HG02981 (cell line): Measurements from ENCODE around the gene ANKRD36B.
"Not testable (repeated sequence)": the region's sequence is repeated elsewhere in the genome, so short reads cannot be mapped to it uniquely, and the experiment has no call there.

ENCODE experiments used
- ATAC-seq: cut with Tn5 transposase; IDR thresholded peaks from one replicate; pipeline ENCODE4 v1.9.1; 2021; ENCODE audit warnings: mild to moderate bottlenecking, moderate library complexity; ENCODE audit not compliant: unreplicated experiment

ANKRD36B gene

GRCh38 chr2:97550498-97550897, 39.2 kb downstream of the ANKRD36B start:
- ATAC-seq, result not testable (repeated sequence)

DNA sequence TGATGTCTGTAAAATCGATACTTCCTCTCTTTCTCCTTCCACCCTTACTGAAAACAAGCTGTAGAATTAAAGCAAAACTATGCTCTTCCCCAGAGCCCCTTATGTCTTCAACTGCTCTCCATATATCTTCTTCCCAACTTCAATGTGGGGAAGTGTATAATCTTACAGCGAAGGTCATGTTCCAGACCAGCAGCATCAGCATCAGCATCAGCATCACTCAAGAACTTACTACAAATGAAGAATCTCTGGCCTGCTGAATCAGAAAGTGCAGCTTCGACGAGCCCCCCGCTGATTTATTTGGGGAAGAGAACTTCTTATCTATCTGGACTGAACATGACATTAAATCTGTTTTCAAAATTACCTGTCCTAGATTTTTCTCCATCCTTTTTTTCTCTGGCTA, 40.6 kb downstream of the ANKRD36B start:
- ATAC-seq, result not testable (repeated sequence)

- not testable (repeated sequence) for ATAC-seq
These were observed 41.1 kb downstream of the ANKRD36B start for GRCh38 chr2:97548536-97548935.

GRCh38 chr2:97546711-97547110, 43.0 kb downstream of the ANKRD36B start:
- no peak for ATAC-seq

GRCh38 chr2:97544911-97545310, 44.8 kb downstream of the ANKRD36B start:
- not testable (repeated sequence) for ATAC-seq

DNA sequence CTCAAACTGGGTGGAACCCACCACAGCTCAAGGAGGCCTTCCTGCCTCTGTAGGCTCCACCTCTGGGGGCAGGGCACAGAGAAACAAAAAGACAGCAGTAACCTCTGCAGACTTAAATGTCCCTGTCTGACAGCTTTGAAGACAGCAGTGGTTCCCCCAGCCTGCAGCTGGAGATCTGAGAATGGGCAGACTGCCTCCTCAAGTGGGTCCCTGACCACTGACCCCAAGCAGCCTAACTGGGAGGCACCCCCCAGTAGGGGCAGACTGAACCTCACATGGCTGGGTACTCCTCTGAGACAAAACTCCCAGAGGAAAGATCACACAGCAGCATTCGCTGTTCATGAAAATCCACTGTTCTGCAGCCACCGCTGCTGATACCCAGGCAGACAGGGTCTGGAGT, 63.8 kb downstream of the ANKRD36B start:
- ATAC-seq, result not testable (repeated sequence)

DNA sequence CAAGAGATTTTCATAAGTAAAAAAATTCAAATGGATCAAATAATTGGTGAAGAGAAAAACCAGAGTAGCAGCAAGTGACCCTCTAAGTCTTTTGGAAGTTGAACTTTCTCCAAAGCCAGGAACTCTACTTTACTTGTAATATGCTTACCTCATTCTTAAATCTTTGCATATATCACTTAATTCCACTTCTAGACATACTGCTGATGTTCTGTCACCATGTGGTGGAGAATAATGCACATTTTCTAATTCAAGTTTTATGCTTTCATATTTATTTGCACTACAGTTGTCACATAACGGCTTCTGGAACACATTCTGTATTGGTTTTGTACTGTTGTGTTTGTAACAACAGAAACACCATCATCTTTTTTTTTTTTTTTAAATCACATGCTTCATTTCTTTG, 65.9 kb downstream of the ANKRD36B start:
- not testable (repeated sequence) for ATAC-seq

- not testable (repeated sequence) for ATAC-seq
These were observed 66.6 kb downstream of the ANKRD36B start for GRCh38 chr2:97522916-97523555.

- ATAC-seq, result not testable (repeated sequence)
These were observed 94.0 kb downstream of the ANKRD36B start for GRCh38 chr2:97495651-97496050.

DNA sequence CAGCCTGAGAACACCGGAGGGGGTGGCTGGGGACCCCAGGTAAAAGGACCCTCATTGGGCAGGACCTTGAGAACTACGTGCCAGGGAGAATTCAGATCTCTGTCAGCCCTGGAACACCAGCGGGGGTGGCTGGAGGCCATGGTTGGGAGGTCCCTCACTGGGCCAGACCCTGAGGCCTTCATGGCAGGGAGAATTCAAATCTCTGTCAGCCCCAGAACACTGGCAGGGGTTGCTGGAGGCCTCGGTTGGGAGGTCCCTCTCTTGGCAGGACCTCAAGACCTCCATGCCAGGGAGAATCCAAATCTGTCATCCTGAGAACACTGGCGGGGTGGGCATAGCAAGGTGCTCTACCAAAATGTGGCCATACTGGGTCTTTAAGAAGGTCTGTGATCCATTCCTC, 99.5 kb downstream of the ANKRD36B start:
- ATAC-seq, result not testable (repeated sequence)
